Stomach (tissue), 4 donors: ENCODE measurements around the gene METTL17.

Source experiments
- EP300 ChIP-seq: sonication (generic); formaldehyde crosslinking; IDR thresholded peaks from one replicate; pipeline ENCODE4 v1.6.1; 2017; ENCODE audit warnings: antibody characterized with exemption
- POLR2A ChIP-seq, 4 donors: fragments of 450-650 bp; IDR thresholded peaks; one replicate each; pipeline ENCODE4 v1.6.1; 2016; ENCODE audit warnings: antibody characterized with exemption in 4 of 4, control low read depth in 2 of 4, mild to moderate bottlenecking in 1 of 4, moderate library complexity in 1 of 4
- TF ChIP-seq, protein P1 (sequence below), 7 experiments: fragments of 450-650 bp in 4 of 7; fragments of 200-600 bp in 3 of 7; sonication (generic) in 3 of 7; IDR thresholded peaks; one replicate each; pipeline ENCODE4 v1.5.1; 2016 to 2019; ENCODE audit warnings: antibody characterized with exemption in 7 of 7, control low read depth in 2 of 7, mild to moderate bottlenecking in 1 of 7

DNA sequence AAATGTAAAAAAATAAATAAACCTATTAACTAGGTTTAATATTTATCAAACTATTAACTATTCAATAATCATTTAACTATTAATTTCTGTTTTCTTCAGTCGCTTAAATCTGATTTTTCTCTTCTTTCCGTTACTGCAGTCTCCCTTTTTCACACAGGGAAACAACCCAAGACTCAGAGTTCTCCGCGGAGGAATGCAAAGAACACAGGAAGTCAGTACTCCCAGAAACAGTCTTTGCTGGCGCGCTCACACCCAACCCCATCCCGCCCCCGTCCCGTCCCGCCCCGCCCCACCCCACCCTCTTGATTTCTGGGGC lies 351 bp upstream of the METTL17 start:
- TF ChIP-seq, protein P1, sequence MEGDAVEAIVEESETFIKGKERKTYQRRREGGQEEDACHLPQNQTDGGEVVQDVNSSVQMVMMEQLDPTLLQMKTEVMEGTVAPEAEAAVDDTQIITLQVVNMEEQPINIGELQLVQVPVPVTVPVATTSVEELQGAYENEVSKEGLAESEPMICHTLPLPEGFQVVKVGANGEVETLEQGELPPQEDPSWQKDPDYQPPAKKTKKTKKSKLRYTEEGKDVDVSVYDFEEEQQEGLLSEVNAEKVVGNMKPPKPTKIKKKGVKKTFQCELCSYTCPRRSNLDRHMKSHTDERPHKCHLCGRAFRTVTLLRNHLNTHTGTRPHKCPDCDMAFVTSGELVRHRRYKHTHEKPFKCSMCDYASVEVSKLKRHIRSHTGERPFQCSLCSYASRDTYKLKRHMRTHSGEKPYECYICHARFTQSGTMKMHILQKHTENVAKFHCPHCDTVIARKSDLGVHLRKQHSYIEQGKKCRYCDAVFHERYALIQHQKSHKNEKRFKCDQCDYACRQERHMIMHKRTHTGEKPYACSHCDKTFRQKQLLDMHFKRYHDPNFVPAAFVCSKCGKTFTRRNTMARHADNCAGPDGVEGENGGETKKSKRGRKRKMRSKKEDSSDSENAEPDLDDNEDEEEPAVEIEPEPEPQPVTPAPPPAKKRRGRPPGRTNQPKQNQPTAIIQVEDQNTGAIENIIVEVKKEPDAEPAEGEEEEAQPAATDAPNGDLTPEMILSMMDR (IDR thresholded peaks at IDR 0.05) = no peak
- TF ChIP-seq EP300 (no peak), POLR2A (IDR thresholded peaks at IDR 0.05) (no peak)
